ENCODE measurements around the gene PRDM5. TPM values are rescaled to one million over a fixed set of nuclear protein-coding genes. Genes with fewer than 3 reads are reported as not detected.

The PRDM5 gene
- total RNA-seq, 2 experiments from 2014 or later, result 0.14 to 0.22 TPM

GRCh38 chr4:120693816-120694215 is 228.7 kb downstream of the PRDM5 start:
- Mint-ChIP-seq H3K36me3 (ENCODE audit: low read depth) (no peaks in the 10 kb centered on the region), H3K27me3 (peaks cover 11% of the 10 kb centered on the region), H3K9me3 (no peaks in the 10 kb centered on the region), H3K4me1 (ENCODE audit: low read depth) (no peaks in the 10 kb centered on the region), H3K4me3 (no peak overlapping the region), H3K27ac (no peak overlapping the region)
- no peak for DNase-seq
- no peak for ATAC-seq (ENCODE audit: poor library complexity)
- Histone ChIP-seq H3K27ac (ENCODE audit: low read depth in 1 of 2, low read length in 2 of 2) (no peak overlapping the region), H3K4me3 (ENCODE audit: low read length) (no peak overlapping the region), H3K9me3 (ENCODE audit: control insufficient read depth in 1 of 2, insufficient read depth in 1 of 2, low read length in 2 of 2) (no peaks in the 10 kb centered on the region), H3K36me3 (ENCODE audit: insufficient read depth, low read length) (no peaks in the 10 kb centered on the region), H3K4me1 (ENCODE audit: insufficient read depth, low read length) (no peaks in the 10 kb centered on the region), H3K27me3 (ENCODE audit: control insufficient read depth in 1 of 2, insufficient read depth in 2 of 2, low read length in 2 of 2) (no peaks in the 10 kb centered on the region)
- no peak for TF ChIP-seq CTCF (IDR thresholded peaks at IDR 0.05)
- intact Hi-C loops (cut with DNase I, micrococcal nuclease), result no loop called here
- CTCF ChIA-PET, result no interaction called here
- POLR2A ChIA-PET, result no interaction called here

DNA sequence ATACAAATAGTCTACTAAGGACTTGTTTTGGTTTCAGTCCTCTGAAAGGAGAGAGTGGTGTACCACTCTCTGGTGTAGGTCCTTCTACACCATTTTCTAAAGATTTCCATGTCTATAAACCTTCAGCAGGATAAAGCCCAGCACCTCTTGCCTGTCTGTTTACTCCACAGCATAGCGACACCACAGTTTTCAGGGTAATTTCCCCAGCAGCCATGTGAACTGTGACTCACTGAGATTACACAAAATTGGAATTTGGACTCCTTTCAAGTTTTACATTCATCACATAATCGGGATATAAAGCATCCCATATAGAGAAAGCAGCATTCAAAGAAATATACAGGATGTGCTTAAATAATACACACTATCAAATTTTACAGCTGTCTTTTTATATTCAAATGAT is 229.6 kb downstream of the PRDM5 start:
- H3K27me3 Mint-ChIP-seq, result peaks cover 7% of the 10 kb centered on the region
- Histone ChIP-seq H3K9me3 (ENCODE audit: control insufficient read depth in 1 of 2, insufficient read depth in 1 of 2, low read length in 2 of 2) (no peaks in the 10 kb centered on the region), H3K27ac (ENCODE audit: low read depth in 1 of 2, low read length in 2 of 2) (no peak overlapping the region), H3K27me3 (ENCODE audit: control insufficient read depth in 1 of 2, insufficient read depth in 2 of 2, low read length in 2 of 2) (no peaks in the 10 kb centered on the region), H3K4me1 (ENCODE audit: insufficient read depth, low read length) (no peaks in the 10 kb centered on the region), H3K36me3 (ENCODE audit: insufficient read depth, low read length) (no peaks in the 10 kb centered on the region), H3K4me3 (ENCODE audit: low read length) (no peak overlapping the region)
- no peaks in the 10 kb centered on the region for H3K9me3 Mint-ChIP-seq
- no peaks in the 10 kb centered on the region for H3K36me3 Mint-ChIP-seq (ENCODE audit: low read depth)
- DNase-seq, result no peak
- H3K4me1 Mint-ChIP-seq (ENCODE audit: low read depth), result no peaks in the 10 kb centered on the region
- no peak overlapping the region for H3K4me3 Mint-ChIP-seq
- POLR2A ChIA-PET, result no interaction called here
- no peak for TF ChIP-seq CTCF (IDR thresholded peaks at IDR 0.05)
- ATAC-seq (ENCODE audit: poor library complexity), result no peak
- intact Hi-C loops (cut with DNase I, micrococcal nuclease), result no loop called here
- CTCF ChIA-PET, result no interaction called here
- no peak overlapping the region for H3K27ac Mint-ChIP-seq

DNA sequence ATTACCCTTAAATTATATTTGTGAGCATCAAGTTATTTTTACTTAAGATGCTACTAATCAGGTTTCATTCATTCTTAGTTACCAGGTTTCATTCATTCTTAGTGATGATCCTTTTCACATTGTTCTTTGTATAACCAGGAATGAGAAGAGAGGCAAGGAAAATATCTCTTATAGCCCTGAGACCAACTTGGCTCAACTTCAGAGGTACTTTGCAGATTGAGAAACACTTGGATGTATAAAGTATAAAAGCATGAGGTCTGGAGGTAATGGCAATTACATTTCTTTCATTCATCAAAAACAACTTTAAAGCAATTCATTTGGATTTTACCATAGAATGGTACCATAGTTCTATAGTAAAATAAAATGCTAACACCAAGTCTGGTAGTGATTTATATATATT is 231.0 kb downstream of the PRDM5 start:
- Mint-ChIP-seq H3K36me3 (ENCODE audit: low read depth) (no peaks in the 10 kb centered on the region), H3K9me3 (no peaks in the 10 kb centered on the region), H3K27ac (no peak overlapping the region), H3K27me3 (peaks cover 12% of the 10 kb centered on the region), H3K4me3 (no peak overlapping the region), H3K4me1 (ENCODE audit: low read depth) (no peaks in the 10 kb centered on the region)
- intact Hi-C loops (cut with DNase I, micrococcal nuclease), result no loop called here
- Histone ChIP-seq H3K9me3 (ENCODE audit: control insufficient read depth in 1 of 2, insufficient read depth in 1 of 2, low read length in 2 of 2) (no peaks in the 10 kb centered on the region), H3K36me3 (ENCODE audit: insufficient read depth, low read length) (no peaks in the 10 kb centered on the region), H3K27ac (ENCODE audit: low read depth in 1 of 2, low read length in 2 of 2) (no peak overlapping the region), H3K4me3 (ENCODE audit: low read length) (no peak overlapping the region), H3K27me3 (ENCODE audit: control insufficient read depth in 1 of 2, insufficient read depth in 2 of 2, low read length in 2 of 2) (no peaks in the 10 kb centered on the region), H3K4me1 (ENCODE audit: insufficient read depth, low read length) (no peaks in the 10 kb centered on the region)
- CTCF ChIA-PET, result no interaction called here
- POLR2A ChIA-PET, result no interaction called here
- DNase-seq (no peak), ATAC-seq (ENCODE audit: poor library complexity) (no peak)
- no peak for TF ChIP-seq CTCF (IDR thresholded peaks at IDR 0.05)

All from CD4-positive, alpha-beta T cell (primary cell).